Head of caudate nucleus (tissue), 42 donors: ENCODE results near the gene PRR12.

ENCODE experiments used
- DNase-seq, 42 donors: peaks; one replicate each; pipeline versions ENCODE4 v3.0.0 to v3.0.0-alpha.2; 2020 to 2021; ENCODE audit warnings: mixed read lengths in 7 of 42
- intact Hi-C: fragments of 100-400 bp; cut with DNase I; formaldehyde crosslinking; loops from one replicate; pipeline ENCODE4 v1.15.0; 2022

The PRR12 gene

GRCh38 chr19:49558591-49558990 is 32.4 kb upstream of the PRR12 start:
- DNase-seq = no peak
- intact Hi-C loops = no loop called here

GRCh38 chr19:49559443-49559842 is 31.5 kb upstream of the PRR12 start:
- intact Hi-C loops = no loop called here
- no peak for DNase-seq

GRCh38 chr19:49559928-49560327 is 31.1 kb upstream of the PRR12 start:
- no peak for DNase-seq

GRCh38 chr19:49560358-49560900 is 30.6 kb upstream of the PRR12 start:
- peak in 41 of 42 donors; percentile 22 to 83 (median 59) for DNase-seq
- intact Hi-C loops = no loop called here

More at GRCh38 chr19:49559928-49560327, 31.1 kb upstream of the PRR12 start:
- intact Hi-C loops = no loop called here

GRCh38 chr19:49564616-49565045 is 26.4 kb upstream of the PRR12 start:
- DNase-seq = no peak
- intact Hi-C loops = no loop called here

- intact Hi-C loops = no loop called here
- peak in 1 of 42 donors; percentile 26 for DNase-seq
Measured at GRCh38 chr19:49565261-49565660, 25.7 kb upstream of the PRR12 start.

GRCh38 chr19:49566302-49566701 is 24.7 kb upstream of the PRR12 start:
- no peak for DNase-seq
- intact Hi-C loops = no loop called here

- DNase-seq = no peak
- intact Hi-C loops = no loop called here
Measured at GRCh38 chr19:49567861-49568441, 23.0 kb upstream of the PRR12 start.

GRCh38 chr19:49570138-49570856 is 20.7 kb upstream of the PRR12 start:
- DNase-seq = peak in 25 of 42 donors; percentile 22 to 77 (median 61)

GRCh38 chr19:49570997-49571676 is 19.8 kb upstream of the PRR12 start:
- intact Hi-C loops = no loop called here

More at GRCh38 chr19:49570138-49570856, 20.7 kb upstream of the PRR12 start:
- intact Hi-C loops = no loop called here

GRCh38 chr19:49573009-49573408 is 18.0 kb upstream of the PRR12 start:
- intact Hi-C loops = no loop called here
- no peak for DNase-seq

More at GRCh38 chr19:49570997-49571676, 19.8 kb upstream of the PRR12 start:
- DNase-seq = peak in 1 of 42 donors; percentile 33

GRCh38 chr19:49573425-49573824 is 17.6 kb upstream of the PRR12 start:
- intact Hi-C loops = no loop called here
- DNase-seq = no peak

- intact Hi-C loops = no loop called here
Measured at GRCh38 chr19:49574206-49574755, 16.7 kb upstream of the PRR12 start.

GRCh38 chr19:49579193-49579592 is 11.8 kb upstream of the PRR12 start:
- intact Hi-C loops = no loop called here
- DNase-seq = no peak

More at GRCh38 chr19:49574206-49574755, 16.7 kb upstream of the PRR12 start:
- DNase-seq = no peak

- no peak for DNase-seq
- intact Hi-C loops = no loop called here
Measured at GRCh38 chr19:49579947-49580263, 11.1 kb upstream of the PRR12 start.

GRCh38 chr19:49580264-49581006 is 10.5 kb upstream of the PRR12 start, which contains the start of gene NOSIP:
TSS of gene NOSIP (minus strand) at chr19:49580556. CDS start at chr19:49560691, 19,865 bp downstream.
- intact Hi-C loops = no loop called here

GRCh38 chr19:49581007-49581508 is 9.9 kb upstream of the PRR12 start, which contains the start of gene PRRG2:
TSS of gene PRRG2 (plus strand) at chr19:49581316. CDS start at chr19:49583220, 1,904 bp downstream.
- intact Hi-C loops = no loop called here
- no peak for DNase-seq

More at GRCh38 chr19:49580264-49581006, 10.5 kb upstream of the PRR12 start, which contains the start of gene NOSIP:
- DNase-seq = peak; percentile 89 to 99 (median 96)

GRCh38 chr19:49583239-49583638 is 7.7 kb upstream of the PRR12 start:
- intact Hi-C loops = no loop called here

More at GRCh38 chr19:49583239-49583638, 7.7 kb upstream of the PRR12 start:
- DNase-seq = no peak
